ENCODE data around the gene PCTP.

Gene PCTP

GRCh38 chr17:55785181-55785580 lies 34.3 kb downstream of the PCTP start:
- no peak for DNase-seq (ENCODE audit: low read depth in 2 of 3, low spot score in 2 of 3)

- no peak for DNase-seq (ENCODE audit: low read depth in 2 of 3, low spot score in 2 of 3)
These were observed 42.4 kb downstream of the PCTP start for GRCh38 chr17:55793272-55793671.

- DNase-seq (ENCODE audit: low read depth in 2 of 3, low spot score in 2 of 3), result no peak
These were observed 44.1 kb downstream of the PCTP start for GRCh38 chr17:55794725-55795482.

GRCh38 chr17:55806745-55807495 lies 56.1 kb downstream of the PCTP start:
- no peak for DNase-seq (ENCODE audit: low read depth in 2 of 3, low spot score in 2 of 3)

- DNase-seq (ENCODE audit: low read depth in 2 of 3, low spot score in 2 of 3), result no peak
These were observed 60.7 kb downstream of the PCTP start for GRCh38 chr17:55811536-55811935.

- no peak for DNase-seq (ENCODE audit: low read depth in 2 of 3, low spot score in 2 of 3)
These were observed 61.5 kb downstream of the PCTP start for GRCh38 chr17:55812323-55812722.

GRCh38 chr17:55813944-55814343 lies 63.1 kb downstream of the PCTP start:
- no peak for DNase-seq (ENCODE audit: low read depth in 2 of 3, low spot score in 2 of 3)

GRCh38 chr17:55814377-55814776 lies 63.5 kb downstream of the PCTP start:
- no peak for DNase-seq (ENCODE audit: low read depth in 2 of 3, low spot score in 2 of 3)

- no peak for DNase-seq (ENCODE audit: low read depth in 2 of 3, low spot score in 2 of 3)
These were observed 65.9 kb downstream of the PCTP start for GRCh38 chr17:55816532-55817396.

- DNase-seq (ENCODE audit: low read depth in 2 of 3, low spot score in 2 of 3), result no peak
These were observed 66.5 kb downstream of the PCTP start for GRCh38 chr17:55817397-55817709.

- no peak for DNase-seq (ENCODE audit: low read depth in 2 of 3, low spot score in 2 of 3)
These were observed 67.2 kb downstream of the PCTP start for GRCh38 chr17:55818026-55818425.

- no peak for DNase-seq (ENCODE audit: low read depth in 2 of 3, low spot score in 2 of 3)
These were observed 67.9 kb downstream of the PCTP start for GRCh38 chr17:55818451-55819375.

GRCh38 chr17:55820675-55821074 lies 69.8 kb downstream of the PCTP start:
- DNase-seq (ENCODE audit: low read depth in 2 of 3, low spot score in 2 of 3), result no peak

GRCh38 chr17:55822028-55822427 lies 71.2 kb downstream of the PCTP start:
- no peak for DNase-seq (ENCODE audit: low read depth in 2 of 3, low spot score in 2 of 3)

- no peak for DNase-seq (ENCODE audit: low read depth in 2 of 3, low spot score in 2 of 3)
These were observed 74.4 kb downstream of the PCTP start for GRCh38 chr17:55825213-55825612.

Measured in activated CD8-positive, alpha-beta memory T cell treated with anti-CD3 and anti-CD28 coated beads for 48 hours (primary cell).